Spleen (tissue), 7 donors: ENCODE results near the gene NDUFS2.
A peak's percentile ranks its signal among the peaks of the same experiment; 100 is the strongest.

ENCODE experiments used
- CTCF ChIP-seq, 11 experiments: fragments of 200-600 bp in 7 of 11; fragments of 450-650 bp in 4 of 11; sonication (generic) in 4 of 11; IDR thresholded peaks in 8 of 11; conservative IDR thresholded peaks in 3 of 11; 1 replicate in 7 of 11; 2 replicates in 4 of 11; pipeline versions ENCODE4 v1.4.0 to v1.8.0; 2016 to 2021; ENCODE audit warnings: antibody characterized with exemption in 11 of 11, inconsistent platforms in 4 of 11, mild to moderate bottlenecking in 1 of 11
- POLR2AphosphoS5 ChIP-seq, 3 donors: sonication (generic); formaldehyde crosslinking; IDR thresholded peaks; one replicate each; pipeline ENCODE4 v1.5.1; 2017; ENCODE audit warnings: antibody characterized with exemption in 3 of 3
- donor health status: DM: no; HTN: no; CAD: no; lungs with moderate emphysema.
- donor health status: DM: no; HTN: no; CAD: no.
- donor health status: DM: no; HTN: no; CAD: no.

GRCh38 chr1:161177936-161178244 is 24.3 kb upstream of the NDUFS2 start:
- no peak for TF ChIP-seq POLR2AphosphoS5 (IDR thresholded peaks at IDR 0.05)
- peak in 1 of 11 experiments; percentile 5 for TF ChIP-seq CTCF (IDR thresholded peaks at IDR 0.05 in 8 of 11, conservative IDR thresholded peaks at IDR 0.05 in 3 of 11)
